ENCODE results near the gene TAF1B.

The TAF1B gene

GRCh38 chr2:9808334-9809063 lies 34.8 kb upstream of the TAF1B start:
- no peak for DNase-seq (ENCODE audit: low spot score)

DNA sequence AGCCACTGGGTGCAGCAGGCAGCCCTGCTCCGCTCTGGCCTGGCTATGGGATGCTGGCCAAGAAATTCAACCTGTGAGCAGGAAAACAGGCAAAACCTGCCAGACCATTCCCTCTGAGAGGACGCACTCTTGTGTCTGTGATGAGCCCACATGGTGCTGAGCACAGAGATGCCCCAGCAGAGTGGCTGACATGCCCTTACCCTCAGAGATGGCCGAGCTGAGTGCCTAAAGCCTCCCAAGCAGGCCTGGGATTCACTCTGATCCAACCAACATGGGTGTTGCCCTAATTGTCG lies 34.3 kb upstream of the TAF1B start:
- no peak for DNase-seq (ENCODE audit: low spot score)

DNA sequence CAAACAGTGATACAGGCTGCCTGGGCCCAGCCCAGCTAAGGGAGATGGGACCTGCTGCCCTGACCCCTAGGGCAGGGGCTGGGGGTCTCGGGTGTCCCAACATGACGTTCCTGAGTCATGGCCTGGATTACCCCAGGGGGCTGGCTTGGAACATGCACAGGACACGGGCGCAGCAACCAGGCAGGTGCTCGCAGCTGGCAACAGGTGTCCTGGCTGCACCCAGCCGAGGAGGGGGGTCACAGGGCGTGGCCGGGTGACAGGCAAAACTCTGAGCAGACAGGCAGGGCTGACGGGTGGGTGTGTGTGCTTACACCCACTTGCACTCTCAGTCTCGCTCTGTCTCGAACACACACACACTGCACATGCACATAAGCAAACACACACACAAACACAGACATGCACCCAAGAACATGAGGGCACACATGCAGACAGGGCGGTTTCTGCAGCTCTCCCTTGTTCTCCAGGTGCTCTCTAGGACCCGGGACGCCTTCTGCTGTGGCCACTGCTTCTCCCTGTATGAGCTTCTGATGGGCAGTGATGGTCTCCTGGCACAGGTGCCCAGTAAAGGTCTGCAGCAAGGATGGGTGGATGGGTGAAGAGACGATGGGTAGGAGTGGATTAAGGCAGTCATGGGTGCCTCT lies 33.7 kb upstream of the TAF1B start:
- DNase-seq (ENCODE audit: low spot score), result no peak

GRCh38 chr2:9811216-9811615 lies 32.1 kb upstream of the TAF1B start:
- no peak for DNase-seq (ENCODE audit: low spot score)

- DNase-seq (ENCODE audit: low spot score), result no peak
These were observed 31.4 kb upstream of the TAF1B start for GRCh38 chr2:9811679-9812511.

- DNase-seq (ENCODE audit: low spot score), result no peak
These were observed 30.3 kb upstream of the TAF1B start for GRCh38 chr2:9812945-9813311.

DNA sequence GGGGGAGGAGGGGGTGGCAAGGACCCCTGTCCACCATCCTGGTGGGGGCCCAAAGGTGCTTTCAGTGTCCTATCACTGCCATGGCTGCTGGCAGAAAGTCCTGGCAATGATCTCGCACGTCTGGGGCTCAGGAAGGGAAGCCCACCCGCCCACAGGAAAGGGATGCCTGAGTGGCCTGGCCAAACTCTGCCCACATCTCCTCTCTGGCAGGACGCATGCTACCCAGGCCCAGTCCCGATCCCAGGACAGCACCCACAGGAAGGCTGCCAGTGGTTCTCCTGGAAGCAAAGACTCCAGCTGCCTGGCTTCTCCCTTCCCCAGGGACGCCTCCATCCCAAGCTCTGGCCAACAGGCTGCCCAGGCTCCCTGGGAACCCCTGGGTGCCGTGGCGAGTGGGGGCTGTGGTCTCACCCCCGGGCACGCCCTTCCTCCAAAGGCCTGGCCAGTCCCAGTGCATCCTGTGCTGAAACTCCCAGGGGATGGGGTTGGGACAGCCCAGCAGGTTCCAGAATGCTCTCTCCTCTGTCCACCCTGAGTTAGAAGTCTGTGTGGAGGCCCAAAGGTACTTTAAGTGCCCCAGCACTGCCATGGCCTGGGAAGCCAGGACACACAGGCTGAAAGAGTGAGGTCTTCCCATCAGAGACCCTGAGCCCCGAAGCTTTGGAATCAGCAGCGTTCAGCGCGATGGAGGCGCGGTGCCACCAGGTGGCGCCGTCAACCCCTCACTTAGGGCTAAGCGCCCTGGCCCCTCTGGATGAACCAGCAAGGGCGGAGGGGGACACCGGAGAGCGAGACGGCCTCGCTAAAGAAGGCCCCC lies 29.8 kb upstream of the TAF1B start:
- DNase-seq (ENCODE audit: low spot score), result peak; percentile 93

GRCh38 chr2:9814129-9814868 lies 29.0 kb upstream of the TAF1B start:
- DNase-seq (ENCODE audit: low spot score), result no peak

GRCh38 chr2:9815076-9815475 lies 28.2 kb upstream of the TAF1B start:
- no peak for DNase-seq (ENCODE audit: low spot score)

DNA sequence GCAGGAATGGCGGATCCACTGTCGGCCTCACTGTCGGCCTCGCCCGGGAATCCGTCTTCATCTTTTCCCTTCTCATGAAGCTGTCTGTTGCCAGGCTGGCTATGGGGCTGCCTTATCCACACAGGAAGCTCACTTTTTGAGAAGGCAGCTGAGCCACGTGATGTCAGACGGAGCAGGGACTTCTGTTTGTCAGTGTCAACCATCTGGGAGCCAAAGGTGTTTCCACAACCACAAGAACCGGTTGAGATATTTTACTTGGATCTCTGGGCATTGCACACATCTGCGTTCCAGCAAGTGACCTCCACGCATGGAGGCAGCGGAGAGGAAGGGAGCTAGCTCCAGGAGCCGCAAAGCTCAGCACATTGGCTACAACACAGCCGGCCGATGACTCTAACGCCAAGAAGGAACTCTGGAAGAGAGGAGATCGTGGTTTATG lies 27.4 kb upstream of the TAF1B start:
- no peak for DNase-seq (ENCODE audit: low spot score)

DNA sequence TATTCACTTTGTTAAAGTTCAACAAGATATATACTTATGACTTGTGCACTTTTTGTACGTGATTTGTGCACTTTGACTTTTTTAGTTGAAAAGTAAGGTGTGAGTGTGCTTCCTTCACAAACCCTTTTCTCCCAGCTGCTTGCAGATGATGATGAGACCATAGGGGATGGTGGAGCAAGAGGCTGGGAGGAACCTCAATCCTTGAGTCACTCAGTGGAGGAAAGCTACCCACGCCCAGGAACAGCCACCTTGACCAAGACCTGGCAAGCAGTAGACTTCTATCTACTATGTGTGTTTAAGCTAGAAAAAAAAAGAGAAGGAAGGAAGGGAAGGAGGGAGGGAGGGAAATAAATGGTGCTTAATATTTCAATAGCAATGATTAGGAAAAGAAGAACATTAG lies 25.2 kb upstream of the TAF1B start:
- no peak for DNase-seq (ENCODE audit: low spot score)

DNA sequence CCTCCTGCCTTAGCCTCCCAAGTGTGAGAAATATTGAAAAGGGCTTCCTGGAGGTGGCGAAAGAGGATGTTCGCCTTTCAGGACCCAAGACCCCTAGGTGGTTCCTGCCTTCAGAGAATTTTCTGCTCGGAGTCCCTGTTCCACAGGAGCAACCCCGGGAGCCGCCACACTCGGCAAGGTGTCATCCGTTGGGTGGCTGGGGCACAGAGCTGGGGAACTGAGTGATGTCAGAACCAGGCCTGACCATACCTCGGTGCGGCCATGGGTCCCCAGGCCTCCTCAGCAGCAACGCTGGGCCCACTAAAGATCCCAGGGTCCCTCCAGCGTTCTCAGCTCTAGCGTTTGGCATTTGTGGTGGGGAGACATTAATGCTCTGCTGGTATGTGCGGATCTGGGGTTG lies 23.7 kb upstream of the TAF1B start:
- DNase-seq (ENCODE audit: low spot score), result no peak

- DNase-seq (ENCODE audit: low spot score), result no peak
These were observed 23.0 kb upstream of the TAF1B start for GRCh38 chr2:9820020-9820973.

- DNase-seq (ENCODE audit: low spot score), result no peak
These were observed 21.3 kb upstream of the TAF1B start for GRCh38 chr2:9821805-9822445.

DNA sequence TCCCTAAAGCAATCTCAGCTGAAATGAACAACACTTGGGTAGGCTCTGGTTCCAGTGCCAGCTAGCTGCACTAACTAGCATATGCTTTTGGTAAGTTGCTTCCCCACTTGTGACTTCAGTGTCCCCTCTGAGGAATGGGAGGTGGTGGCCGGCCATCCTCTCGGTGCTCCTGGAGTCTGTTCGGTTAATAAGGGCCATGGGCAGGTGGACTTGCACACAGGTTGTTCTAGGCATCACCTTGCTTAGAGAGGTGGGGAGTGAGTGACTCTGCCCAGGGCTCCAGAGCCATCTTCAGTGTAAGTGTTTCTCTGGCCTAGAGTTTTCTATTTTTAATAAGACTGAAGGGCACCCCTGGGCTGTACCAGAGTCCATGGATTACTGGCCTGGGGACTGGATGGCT lies 18.8 kb upstream of the TAF1B start:
- no peak for DNase-seq (ENCODE audit: low spot score)

DNA sequence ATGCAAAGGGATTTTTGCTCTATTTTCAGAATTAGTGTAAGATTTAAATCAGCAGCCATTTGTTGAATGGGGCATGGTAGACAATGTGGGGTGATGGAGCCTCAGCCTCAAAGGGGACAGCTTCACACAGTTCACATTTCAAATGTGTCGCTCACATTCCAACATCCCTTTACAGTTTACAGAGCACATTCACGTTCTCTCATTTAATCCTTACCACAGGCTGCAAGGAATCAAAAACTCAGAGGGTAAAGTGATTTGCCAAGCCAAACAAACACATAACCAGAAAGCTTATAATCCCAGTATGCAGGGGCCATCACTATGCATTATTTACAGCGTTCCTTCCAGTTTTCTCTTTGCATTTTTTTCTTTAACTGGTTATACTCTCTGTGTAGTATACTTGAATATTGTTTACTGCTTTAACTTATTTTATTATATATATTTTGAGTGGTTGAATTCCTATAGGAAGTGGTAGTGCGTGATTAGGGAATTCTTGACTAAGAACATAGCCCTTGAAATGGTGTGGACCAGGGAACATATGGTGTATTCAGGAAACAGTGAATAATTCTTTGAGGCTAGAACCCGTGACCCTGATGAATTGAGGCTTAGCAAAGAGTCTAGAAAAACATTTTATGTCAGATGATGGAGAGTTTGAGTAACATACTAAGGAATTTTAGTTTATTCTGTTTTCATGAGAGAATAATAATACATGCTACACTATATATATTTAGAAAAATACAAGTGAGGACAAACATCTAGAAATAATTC lies 18.1 kb upstream of the TAF1B start:
- no peak for DNase-seq (ENCODE audit: low spot score)

DNA sequence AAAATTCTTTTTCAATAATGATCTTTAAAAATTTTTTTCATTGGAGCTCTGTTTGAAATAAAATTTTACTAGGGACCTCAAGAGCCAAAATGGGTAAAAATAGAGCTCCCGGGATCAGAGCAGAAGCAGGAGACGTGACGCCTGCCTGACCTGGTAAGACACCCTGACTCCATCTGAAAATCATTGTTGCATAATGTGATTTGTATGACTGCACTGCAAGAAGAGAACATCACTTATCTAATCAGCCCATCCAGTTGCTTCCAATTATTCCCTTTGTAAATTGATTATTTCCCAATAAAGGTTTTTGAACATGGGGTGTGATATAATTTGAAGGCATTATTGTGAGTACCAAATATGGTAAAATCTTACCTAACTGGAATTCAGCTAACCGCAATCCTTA lies 17.1 kb upstream of the TAF1B start:
- no peak for DNase-seq (ENCODE audit: low spot score)

DNA sequence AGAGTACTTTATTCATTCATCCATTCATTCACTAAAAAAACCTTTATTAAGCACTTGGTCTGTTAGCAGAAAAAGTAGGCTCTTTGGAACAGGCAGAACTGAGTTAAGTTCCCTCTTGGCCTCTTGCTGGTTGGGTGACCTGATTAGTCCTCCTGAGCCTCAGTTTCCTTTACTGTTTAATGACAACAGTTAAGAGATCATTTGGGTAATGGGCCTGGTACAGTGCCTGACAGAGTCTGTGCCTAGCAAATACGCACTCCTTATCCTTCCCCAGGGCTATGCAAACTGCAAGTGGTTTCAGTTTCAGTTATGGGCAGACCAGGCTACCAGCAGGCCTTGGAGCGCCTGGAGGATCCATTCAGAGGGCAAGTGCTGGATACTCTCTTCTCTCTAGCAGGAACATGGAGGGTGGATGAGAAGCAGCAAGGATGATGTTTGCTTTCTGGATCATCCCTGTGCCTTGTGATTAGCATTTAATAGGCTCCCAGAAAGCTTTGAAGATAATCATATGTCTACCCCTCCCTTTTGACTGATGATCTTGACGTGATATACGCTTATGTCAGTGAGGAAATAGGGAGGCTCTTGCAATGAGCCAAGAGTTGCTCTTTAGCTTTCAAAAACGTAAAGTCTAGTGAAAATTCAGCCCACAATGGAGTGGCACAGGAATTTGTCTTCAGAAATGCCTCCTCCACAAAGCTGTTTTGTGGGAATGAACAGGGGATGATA lies 12.4 kb upstream of the TAF1B start:
- no peak for DNase-seq (ENCODE audit: low spot score)

- no peak for DNase-seq (ENCODE audit: low spot score)
These were observed 11.6 kb upstream of the TAF1B start for GRCh38 chr2:9831670-9832069.

Measured in iPS-NIHi11 (cell line).